CD4-positive, alpha-beta memory T cell (primary cell): Measurements from ENCODE around the gene PSG5. TPM values are rescaled to one million over a fixed set of nuclear protein-coding genes. Genes with fewer than 3 reads are reported as not detected.
"Not testable (repeated sequence)": the region's sequence is repeated elsewhere in the genome, so short reads cannot be mapped to it uniquely, and the experiment has no call there.

Experiments
- CTCF ChIA-PET: fragments of 350-600 bp; sonication (Branson Sonifier 250); formaldehyde crosslinking; loops from one replicate; lab custom pipeline; 2021; ENCODE audit warnings: inconsistent platforms; ENCODE audit not compliant: partially characterized antibody; lab: Charles Lee
- POLR2A ChIA-PET: fragments of 350-600 bp; sonication (Branson Sonifier 250); formaldehyde crosslinking; loops from one replicate; lab custom pipeline; 2021; ENCODE audit not compliant: partially characterized antibody; lab: Charles Lee
- DNase-seq, 5 donors: peaks; one replicate each; pipeline versions ENCODE4 v3.0.0 to v3.0.0-alpha.2; 2020 to 2022; ENCODE audit warnings: mixed read lengths in 1 of 5
- H3K27ac ChIP-seq: one replicate; pipeline ENCODE4 v1.7.0; 2013; ENCODE audit warnings: low read depth, low read length
- H3K27me3 ChIP-seq: 2 replicates; pipeline ENCODE4 v1.7.0; 2013; ENCODE audit warnings: mild to moderate bottlenecking, low read length, moderate library complexity; ENCODE audit not compliant: insufficient read depth
- H3K36me3 ChIP-seq: 2 replicates; pipeline ENCODE4 v1.7.0; 2013; ENCODE audit warnings: mild to moderate bottlenecking, low read length, moderate library complexity; ENCODE audit not compliant: insufficient read depth
- H3K4me1 ChIP-seq: 2 replicates; pipeline ENCODE4 v1.7.0; 2013; ENCODE audit warnings: mild to moderate bottlenecking, low read length, moderate library complexity; ENCODE audit not compliant: insufficient read depth
- H3K4me3 ChIP-seq, 2 donors: one replicate each; pipeline ENCODE4 v1.7.0; 2013; ENCODE audit warnings: low read length in 2 of 2, mild to moderate bottlenecking in 1 of 2
- H3K9me3 ChIP-seq, 2 donors: one replicate each; pipeline ENCODE4 v1.7.0; 2013; ENCODE audit warnings: low read length in 2 of 2, control low read depth in 1 of 2; ENCODE audit not compliant: control insufficient read depth in 1 of 2
- H3K27ac Mint-ChIP-seq, 7 donors: one replicate each; pipeline ENCODE4 v1.8.0; 2020 to 2021; ENCODE audit warnings: mixed read lengths in 7 of 7, mild to moderate bottlenecking in 6 of 7, inconsistent platforms in 3 of 7, moderate library complexity in 3 of 7
- H3K27me3 Mint-ChIP-seq, 2 donors: one replicate each; pipeline ENCODE4 v1.8.0; 2020 to 2021; ENCODE audit warnings: mixed read lengths in 2 of 2
- H3K36me3 Mint-ChIP-seq, 2 donors: one replicate each; pipeline ENCODE4 v1.8.0; 2020 to 2021; ENCODE audit warnings: mixed read lengths in 2 of 2, inconsistent platforms in 1 of 2, mild to moderate bottlenecking in 1 of 2
- H3K4me1 Mint-ChIP-seq, 4 donors: one replicate each; pipeline ENCODE4 v1.8.0; 2020 to 2021; ENCODE audit warnings: mixed read lengths in 4 of 4, mild to moderate bottlenecking in 1 of 4
- H3K4me3 Mint-ChIP-seq, 8 donors: one replicate each; pipeline ENCODE4 v1.8.0; 2020 to 2021; ENCODE audit warnings: mixed read lengths in 8 of 8, mild to moderate bottlenecking in 7 of 8, moderate library complexity in 6 of 8, inconsistent platforms in 3 of 8
- H3K9me3 Mint-ChIP-seq, 8 donors: one replicate each; pipeline ENCODE4 v1.8.0; 2020 to 2021; ENCODE audit warnings: mixed read lengths in 8 of 8, mild to moderate bottlenecking in 5 of 8, inconsistent platforms in 3 of 8, moderate library complexity in 1 of 8
- intact Hi-C: fragments of 100-400 bp; cut with micrococcal nuclease; formaldehyde crosslinking; loops from one replicate; pipeline ENCODE4 v1.15.1; 2023
- polyA plus RNA-seq, 2 donors: library from polyadenylated mRNA; unstranded; fragments of 300-500 nt; fragmentation: Illumina TruSeq; gene quantifications; one replicate each; pipeline ENCODE4 v1.2.3, GENCODE V29; 2021
- total RNA-seq, 2 experiments: library from RNA; stranded (reverse); gene quantifications; one replicate each; pipeline ENCODE4 v1.2.3, GENCODE V29; 2021

Gene PSG5
- total and polyA plus RNA-seq, 4 experiments from 2014 or later, result not detected

DNA sequence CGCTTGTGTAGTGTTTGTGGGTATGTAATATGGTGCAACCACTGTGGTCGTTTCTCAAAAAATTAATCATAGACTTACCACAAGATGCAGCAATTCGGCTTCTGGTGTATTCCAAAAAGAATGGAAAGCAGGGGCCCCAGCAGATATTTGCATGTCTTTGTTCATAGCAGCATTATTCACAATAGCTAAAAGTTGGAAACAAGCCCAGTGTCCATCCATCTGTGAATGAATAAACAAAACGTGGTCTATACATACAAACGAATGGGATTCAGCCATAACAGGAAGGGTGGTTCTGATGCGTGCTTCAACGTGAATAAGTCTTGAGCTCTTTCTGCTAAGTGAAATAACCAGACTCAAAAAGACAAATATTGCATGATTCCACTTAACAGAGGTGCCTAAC is 36.5 kb downstream of the PSG5 start:
- H3K36me3 ChIP-seq, H3K27ac Mint-ChIP-seq, H3K4me1 Mint-ChIP-seq, DNase-seq, H3K27me3 ChIP-seq, H3K4me3 Mint-ChIP-seq, POLR2A ChIA-PET, H3K27ac ChIP-seq, H3K36me3 Mint-ChIP-seq, H3K9me3 ChIP-seq, H3K4me1 ChIP-seq, H3K4me3 ChIP-seq, intact Hi-C loops, CTCF ChIA-PET: not testable (repeated sequence)
- Mint-ChIP-seq H3K27me3 (peaks cover 9 to 19% of the 10 kb centered on the region in 2 donors), H3K9me3 (peaks cover 0 to 19% (median 5%) of the 10 kb centered on the region in 8 donors)

GRCh38 chr19:43148233-43148632 is 38.1 kb downstream of the PSG5 start:
- no peaks in the 10 kb centered on the region for H3K4me1 Mint-ChIP-seq
- Histone ChIP-seq H3K27ac (no peak overlapping the region), H3K27me3 (no peaks in the 10 kb centered on the region), H3K4me3 (no peak overlapping the region), H3K9me3 (no peaks in the 10 kb centered on the region), H3K36me3 (no peaks in the 10 kb centered on the region), H3K4me1 (no peaks in the 10 kb centered on the region)
- POLR2A ChIA-PET, result no interaction called here
- peaks cover 7 to 19% of the 10 kb centered on the region in 2 donors for H3K27me3 Mint-ChIP-seq
- no peak overlapping the region for H3K27ac Mint-ChIP-seq
- intact Hi-C loops, result no loop called here
- no peaks in the 10 kb centered on the region for H3K36me3 Mint-ChIP-seq
- peaks cover 0 to 15% (median 5%) of the 10 kb centered on the region in 8 donors for H3K9me3 Mint-ChIP-seq
- DNase-seq, result no peak
- CTCF ChIA-PET, result no interaction called here
- H3K4me3 Mint-ChIP-seq, result no peak overlapping the region

DNA sequence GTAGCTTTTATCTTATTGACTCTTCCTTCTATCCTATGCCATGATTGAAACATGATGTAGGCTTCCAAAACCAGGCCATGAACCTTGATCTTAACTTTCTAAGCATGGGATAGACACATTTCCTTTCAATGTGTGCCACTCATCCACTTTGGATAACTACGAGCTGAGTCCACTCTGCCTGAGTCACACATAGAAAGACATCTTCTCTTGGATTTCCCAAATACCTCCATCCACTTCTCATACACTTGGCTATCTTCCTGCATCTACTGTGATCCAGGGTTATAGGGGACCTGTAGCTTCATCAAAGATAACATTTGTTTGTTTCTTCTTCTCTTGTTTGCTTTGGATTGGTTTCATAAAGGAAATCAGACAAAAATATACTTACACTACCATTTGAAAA is 44.6 kb downstream of the PSG5 start:
- H3K4me1 ChIP-seq, DNase-seq, H3K27ac ChIP-seq, H3K4me3 ChIP-seq, H3K36me3 Mint-ChIP-seq, intact Hi-C loops, H3K27ac Mint-ChIP-seq, POLR2A ChIA-PET, H3K4me3 Mint-ChIP-seq, H3K4me1 Mint-ChIP-seq, H3K36me3 ChIP-seq, H3K27me3 ChIP-seq, H3K9me3 ChIP-seq: not testable (repeated sequence)
- Mint-ChIP-seq H3K9me3 (peaks cover 8 to 34% (median 12%) of the 10 kb centered on the region in 8 donors), H3K27me3 (peaks cover 3 to 17% of the 10 kb centered on the region in 2 donors)
- CTCF ChIA-PET, result interaction anchor here (0.6 kb wide), 1 partner anchor 58 kb away, joined by 3 read pairs; no protein-coding TSS in a partner anchor

- Mint-ChIP-seq H3K27me3 (peaks cover 2% of the 10 kb centered on the region in 2 donors), H3K9me3 (peaks cover 0 to 3% (median 0%) of the 10 kb centered on the region in 8 donors), H3K27ac (no peak overlapping the region), H3K36me3 (no peaks in the 10 kb centered on the region), H3K4me3 (no peak overlapping the region), H3K4me1 (no peaks in the 10 kb centered on the region)
- ChIA-PET CTCF (no interaction called here), POLR2A (no interaction called here)
- DNase-seq, result no peak
- Histone ChIP-seq H3K4me3 (no peak overlapping the region), H3K9me3 (no peaks in the 10 kb centered on the region), H3K4me1 (no peaks in the 10 kb centered on the region), H3K36me3 (no peaks in the 10 kb centered on the region), H3K27ac (no peak overlapping the region), H3K27me3 (no peaks in the 10 kb centered on the region)
- intact Hi-C loops, result no loop called here
These were observed 53.6 kb downstream of the PSG5 start for GRCh38 chr19:43132696-43133095.

DNA sequence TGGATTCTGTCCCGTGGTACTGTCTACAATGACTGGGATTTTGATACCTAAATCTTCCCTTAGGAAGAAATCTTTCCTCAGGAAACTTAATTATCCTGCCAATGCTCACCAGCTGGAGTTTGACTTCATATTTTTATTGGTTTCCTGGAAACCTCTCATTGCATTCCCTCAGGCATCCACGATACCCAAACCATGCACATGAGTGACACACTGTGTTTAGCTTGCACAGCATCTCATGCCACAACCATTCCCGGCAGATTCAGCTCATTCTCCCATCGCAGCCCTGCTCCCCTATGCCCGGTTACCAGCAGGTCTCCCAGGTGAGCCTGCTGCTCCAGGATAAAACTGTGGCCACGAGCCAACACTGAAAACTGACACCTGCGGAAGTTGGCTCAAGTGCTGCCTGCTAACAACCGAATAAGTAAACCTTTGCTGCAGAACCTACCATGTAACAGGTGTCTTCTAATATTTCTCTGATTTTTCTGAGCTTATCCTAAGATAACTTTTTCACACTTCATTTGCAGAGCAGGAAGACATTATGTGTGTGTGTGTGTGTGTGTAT is 55.0 kb downstream of the PSG5 start:
- intact Hi-C loops, DNase-seq, CTCF ChIA-PET, H3K4me3 ChIP-seq, H3K4me1 Mint-ChIP-seq, POLR2A ChIA-PET, H3K9me3 ChIP-seq, H3K27ac Mint-ChIP-seq, H3K9me3 Mint-ChIP-seq, H3K4me3 Mint-ChIP-seq, H3K27me3 ChIP-seq, H3K4me1 ChIP-seq, H3K36me3 Mint-ChIP-seq, H3K27me3 Mint-ChIP-seq, H3K27ac ChIP-seq, H3K36me3 ChIP-seq: not testable (repeated sequence)

- H3K36me3 Mint-ChIP-seq, H3K4me1 ChIP-seq, H3K36me3 ChIP-seq, H3K27ac ChIP-seq, H3K4me3 ChIP-seq, H3K4me3 Mint-ChIP-seq, H3K4me1 Mint-ChIP-seq, H3K27me3 ChIP-seq, DNase-seq, H3K27me3 Mint-ChIP-seq, H3K9me3 ChIP-seq, POLR2A ChIA-PET, CTCF ChIA-PET, H3K27ac Mint-ChIP-seq, H3K9me3 Mint-ChIP-seq, intact Hi-C loops: not testable (repeated sequence)
These were observed 57.1 kb downstream of the PSG5 start for GRCh38 chr19:43129197-43129596.

- H3K9me3 ChIP-seq, CTCF ChIA-PET, H3K36me3 ChIP-seq, H3K27me3 Mint-ChIP-seq, H3K4me3 Mint-ChIP-seq, H3K27ac ChIP-seq, DNase-seq, H3K27ac Mint-ChIP-seq, H3K4me1 ChIP-seq, H3K4me1 Mint-ChIP-seq, intact Hi-C loops, POLR2A ChIA-PET, H3K27me3 ChIP-seq, H3K4me3 ChIP-seq, H3K9me3 Mint-ChIP-seq, H3K36me3 Mint-ChIP-seq: not testable (repeated sequence)
These were observed 59.0 kb downstream of the PSG5 start for GRCh38 chr19:43127336-43127735.

GRCh38 chr19:43126720-43127119 is 59.6 kb downstream of the PSG5 start:
- Histone ChIP-seq H3K27me3 (no peaks in the 10 kb centered on the region), H3K4me1 (no peaks in the 10 kb centered on the region), H3K4me3 (no peak overlapping the region), H3K9me3 (no peaks in the 10 kb centered on the region), H3K27ac (no peak overlapping the region), H3K36me3 (no peaks in the 10 kb centered on the region)
- Mint-ChIP-seq H3K27me3 (peaks cover 3 to 5% of the 10 kb centered on the region in 2 donors), H3K9me3 (peaks cover 0 to 4% (median 0%) of the 10 kb centered on the region in 8 donors), H3K4me3 (no peak overlapping the region), H3K4me1 (no peaks in the 10 kb centered on the region), H3K36me3 (no peaks in the 10 kb centered on the region), H3K27ac (no peak overlapping the region)
- CTCF ChIA-PET, result no interaction called here
- POLR2A ChIA-PET, result no interaction called here
- intact Hi-C loops, result no loop called here
- no peak for DNase-seq
